ENCODE data around the gene E4F1.

Gene E4F1

DNA sequence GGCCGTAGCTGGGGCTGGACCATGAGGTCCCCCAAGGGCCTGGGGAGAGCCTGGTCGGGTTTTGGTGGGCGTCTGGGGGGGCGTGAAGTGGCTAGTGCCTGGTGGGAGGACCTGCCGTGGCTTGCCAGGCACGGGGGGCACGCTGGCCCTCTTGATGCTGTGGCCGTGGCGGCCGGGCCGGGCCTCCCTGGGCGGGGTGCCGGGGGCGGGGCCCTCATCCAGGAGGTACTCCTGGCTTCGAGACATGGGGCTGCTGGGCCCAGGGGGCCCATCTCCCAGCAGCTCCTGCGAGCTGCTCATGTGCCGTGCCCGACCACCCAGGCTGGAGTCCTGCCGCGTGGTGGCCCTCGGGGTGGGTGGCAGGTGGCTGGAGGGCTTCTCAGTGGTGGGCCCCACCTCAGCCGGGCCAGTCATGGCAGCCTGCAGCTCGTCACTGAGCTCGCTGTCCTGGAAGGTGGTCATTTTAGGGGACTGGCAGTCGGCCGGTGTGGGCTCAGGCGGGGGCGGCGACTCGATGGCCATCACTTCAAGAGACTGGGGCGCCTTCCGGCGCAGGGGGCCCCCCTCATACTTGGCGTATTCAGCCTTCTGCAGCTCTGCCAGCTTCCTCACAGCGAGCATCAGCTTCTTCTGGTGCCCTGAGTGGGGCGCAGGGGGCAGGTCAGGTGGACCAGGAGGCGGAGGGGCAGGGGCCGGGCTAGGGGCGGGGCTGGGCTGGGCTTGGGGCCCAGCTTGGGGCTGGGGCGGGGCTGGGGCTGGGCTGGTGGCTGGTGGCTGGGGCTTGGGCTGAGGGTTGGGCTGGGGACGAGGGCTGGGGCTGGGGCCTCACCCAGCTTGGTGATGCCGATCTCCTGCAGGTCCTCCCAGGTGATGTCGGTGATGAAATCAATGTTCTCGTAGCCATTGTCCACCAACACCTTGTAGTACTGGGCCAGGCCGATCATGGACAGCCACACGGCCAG lies 42.1 kb upstream of the E4F1 start:
- POLR2A ChIA-PET: interaction anchor here (0.6 to 1.2 kb wide), 2 partner anchors 26 to 664 kb away, joined by 3 to 6 read pairs; partner anchors contain the start of gene TRAF7

DNA sequence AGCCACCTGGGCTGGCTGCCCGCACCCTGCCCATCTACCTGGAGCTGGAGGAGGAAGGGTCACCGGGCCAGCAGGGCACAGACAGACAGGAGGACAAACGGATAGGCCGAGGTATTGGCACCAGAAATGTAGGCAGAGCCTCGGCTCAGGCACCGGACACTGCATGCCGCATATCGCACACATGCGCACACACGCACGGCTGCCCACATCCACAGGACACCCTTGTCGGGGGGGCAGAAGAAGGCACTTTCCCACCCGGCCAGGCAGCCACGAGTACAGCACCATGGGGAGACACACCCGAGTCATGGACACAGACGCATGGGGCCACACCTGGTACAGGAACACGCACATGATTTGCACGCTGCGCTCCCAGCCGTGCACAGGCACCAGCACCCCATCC lies 41.4 kb upstream of the E4F1 start:
- TF ChIP-seq, protein P1, sequence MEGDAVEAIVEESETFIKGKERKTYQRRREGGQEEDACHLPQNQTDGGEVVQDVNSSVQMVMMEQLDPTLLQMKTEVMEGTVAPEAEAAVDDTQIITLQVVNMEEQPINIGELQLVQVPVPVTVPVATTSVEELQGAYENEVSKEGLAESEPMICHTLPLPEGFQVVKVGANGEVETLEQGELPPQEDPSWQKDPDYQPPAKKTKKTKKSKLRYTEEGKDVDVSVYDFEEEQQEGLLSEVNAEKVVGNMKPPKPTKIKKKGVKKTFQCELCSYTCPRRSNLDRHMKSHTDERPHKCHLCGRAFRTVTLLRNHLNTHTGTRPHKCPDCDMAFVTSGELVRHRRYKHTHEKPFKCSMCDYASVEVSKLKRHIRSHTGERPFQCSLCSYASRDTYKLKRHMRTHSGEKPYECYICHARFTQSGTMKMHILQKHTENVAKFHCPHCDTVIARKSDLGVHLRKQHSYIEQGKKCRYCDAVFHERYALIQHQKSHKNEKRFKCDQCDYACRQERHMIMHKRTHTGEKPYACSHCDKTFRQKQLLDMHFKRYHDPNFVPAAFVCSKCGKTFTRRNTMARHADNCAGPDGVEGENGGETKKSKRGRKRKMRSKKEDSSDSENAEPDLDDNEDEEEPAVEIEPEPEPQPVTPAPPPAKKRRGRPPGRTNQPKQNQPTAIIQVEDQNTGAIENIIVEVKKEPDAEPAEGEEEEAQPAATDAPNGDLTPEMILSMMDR (IDR thresholded peaks at IDR 0.05; ENCODE audit: control extremely low read depth, extremely low read depth, low read depth, missing control alignments): no peak
- ChIA-PET POLR2A (interaction anchor here (1.2 to 2.1 kb wide), 2 partner anchors 27 kb away, joined by 6 to 8 read pairs; partner anchors contain the start of gene TRAF7), CTCF (interaction anchor here (1.2 kb wide), 1 partner anchor 70 kb away, joined by 4 read pairs; the partner anchor contains the start of gene ECI1)
- DNase-seq (ENCODE audit: extremely low spot score): no peak

More for the DNA sequence above, 42.1 kb upstream of the E4F1 start:
- CTCF ChIA-PET: interaction anchor here (1.1 kb wide), 1 partner anchor 70 kb away, joined by 3 read pairs; the partner anchor contains the start of gene ECI1
- no peak for DNase-seq (ENCODE audit: extremely low spot score)
- TF ChIP-seq, protein P1 (IDR thresholded peaks at IDR 0.05; ENCODE audit: control extremely low read depth, extremely low read depth, low read depth, missing control alignments): no peak

DNA sequence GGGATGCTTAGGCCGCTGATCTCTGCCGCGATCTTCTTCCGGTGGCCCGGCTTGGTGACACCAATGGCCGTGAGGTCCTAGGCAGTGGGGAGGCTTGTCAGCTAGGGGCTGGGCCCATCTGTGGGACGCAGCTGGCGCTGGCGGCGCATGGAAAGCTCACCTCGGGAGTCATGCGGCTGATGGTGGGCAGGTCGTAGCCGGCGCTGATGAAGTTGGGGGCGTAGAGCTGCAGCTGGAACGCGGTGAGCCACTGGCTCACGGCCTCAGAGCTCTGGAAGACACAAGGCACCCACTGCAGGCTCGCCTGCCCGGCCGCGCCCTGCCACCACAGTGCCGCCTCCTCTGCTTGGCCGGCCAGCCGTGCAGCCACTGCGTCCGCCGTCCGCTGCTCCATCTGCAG lies 39.7 kb upstream of the E4F1 start:
- ChIA-PET CTCF (no interaction called here), POLR2A (interaction anchor here (2.1 kb wide), 1 partner anchor 28 kb away, joined by 8 read pairs; the partner anchor contains the start of gene TRAF7)
- TF ChIP-seq, protein P1 (IDR thresholded peaks at IDR 0.05; ENCODE audit: control extremely low read depth, extremely low read depth, low read depth, missing control alignments): no peak

DNA sequence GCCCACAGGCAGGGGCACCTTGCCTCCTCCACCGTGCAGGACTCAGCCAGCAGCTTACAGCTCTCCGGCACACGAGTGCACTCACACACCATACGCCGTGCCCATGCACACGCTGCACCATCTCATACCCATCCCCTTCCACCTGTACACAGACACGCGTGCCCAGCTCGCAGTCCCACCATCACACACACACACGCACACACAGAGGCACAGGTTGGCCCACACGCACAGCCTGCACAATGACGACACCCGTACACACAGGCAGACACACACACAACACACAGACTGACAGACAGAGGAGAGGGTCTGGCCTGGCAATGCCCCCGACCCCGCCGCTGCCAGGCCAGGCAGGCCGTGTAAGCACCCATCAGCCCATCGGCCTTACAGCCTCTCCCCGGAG lies 39.0 kb upstream of the E4F1 start:
- no peak for DNase-seq (ENCODE audit: extremely low spot score)
- TF ChIP-seq, protein P1 (IDR thresholded peaks at IDR 0.05; ENCODE audit: control extremely low read depth, extremely low read depth, low read depth, missing control alignments): no peak
- ChIA-PET POLR2A (no interaction called here), CTCF (no interaction called here)

More for the DNA sequence above, 39.7 kb upstream of the E4F1 start:
- no peak for DNase-seq (ENCODE audit: extremely low spot score)

DNA sequence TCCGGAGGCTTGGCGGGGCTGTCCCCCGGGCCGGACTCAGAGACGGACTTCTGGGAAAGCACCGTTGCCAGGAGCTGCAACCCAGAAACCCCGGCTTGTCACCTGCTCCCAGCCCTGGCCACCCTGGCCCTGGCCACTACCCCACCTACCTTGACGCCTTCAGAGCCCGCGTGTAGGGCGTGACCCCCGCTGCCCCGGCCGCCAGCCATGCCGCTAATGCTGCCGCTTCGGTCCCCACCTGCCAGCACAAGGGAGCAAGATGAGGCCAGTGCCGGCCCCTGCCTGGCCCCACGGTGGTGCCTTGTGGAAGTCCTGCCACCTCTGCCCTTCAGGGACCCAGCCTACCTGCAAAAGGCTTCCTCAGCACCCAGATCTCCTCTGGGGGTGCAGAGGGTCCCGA lies 38.4 kb upstream of the E4F1 start:
- ChIA-PET CTCF (interaction anchor here (1.6 kb wide), 1 partner anchor 16 kb away, joined by 3 read pairs; no protein-coding TSS in a partner anchor), POLR2A (no interaction called here)
- DNase-seq (ENCODE audit: extremely low spot score): no peak
- TF ChIP-seq, protein P1 (IDR thresholded peaks at IDR 0.05; ENCODE audit: control extremely low read depth, extremely low read depth, low read depth, missing control alignments): no peak

DNA sequence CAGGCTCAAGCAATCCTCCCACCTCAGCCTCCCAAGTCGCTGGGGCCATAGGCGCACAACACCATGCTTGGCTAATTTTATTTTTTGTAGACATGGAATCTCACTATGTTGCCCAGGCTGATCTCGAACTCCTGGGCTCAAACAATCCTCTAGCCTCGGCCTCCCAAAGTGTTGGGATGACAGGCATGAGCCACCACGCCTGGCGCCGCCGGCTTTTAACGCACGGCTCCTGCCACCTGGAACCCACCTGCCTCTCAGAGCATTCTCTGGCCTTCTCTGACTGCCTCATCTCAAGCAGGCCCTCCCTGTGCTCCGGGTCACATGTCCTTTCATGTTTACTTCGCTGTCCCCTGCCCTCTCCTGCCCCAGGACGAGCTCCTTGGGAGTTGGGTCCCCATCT lies 37.3 kb upstream of the E4F1 start:
- POLR2A ChIA-PET: no interaction called here
- CTCF ChIA-PET: interaction anchor here (1.6 kb wide), 1 partner anchor 15 kb away, joined by 3 read pairs; no protein-coding TSS in a partner anchor
- TF ChIP-seq, protein P1 (IDR thresholded peaks at IDR 0.05; ENCODE audit: control extremely low read depth, extremely low read depth, low read depth, missing control alignments): no peak
- no peak for DNase-seq (ENCODE audit: extremely low spot score)
